IPS DF 19.7 (cell line): Measurements from ENCODE around the gene REC8.
"Not testable (repeated sequence)": the region's sequence is repeated elsewhere in the genome, so short reads cannot be mapped to it uniquely, and the experiment has no call there.

Source experiments
- DNase-seq: peaks from one replicate; pipeline ENCODE4 v3.0.0-alpha.2; 2013; ENCODE audit warnings: low read depth, low spot score

The REC8 gene

DNA sequence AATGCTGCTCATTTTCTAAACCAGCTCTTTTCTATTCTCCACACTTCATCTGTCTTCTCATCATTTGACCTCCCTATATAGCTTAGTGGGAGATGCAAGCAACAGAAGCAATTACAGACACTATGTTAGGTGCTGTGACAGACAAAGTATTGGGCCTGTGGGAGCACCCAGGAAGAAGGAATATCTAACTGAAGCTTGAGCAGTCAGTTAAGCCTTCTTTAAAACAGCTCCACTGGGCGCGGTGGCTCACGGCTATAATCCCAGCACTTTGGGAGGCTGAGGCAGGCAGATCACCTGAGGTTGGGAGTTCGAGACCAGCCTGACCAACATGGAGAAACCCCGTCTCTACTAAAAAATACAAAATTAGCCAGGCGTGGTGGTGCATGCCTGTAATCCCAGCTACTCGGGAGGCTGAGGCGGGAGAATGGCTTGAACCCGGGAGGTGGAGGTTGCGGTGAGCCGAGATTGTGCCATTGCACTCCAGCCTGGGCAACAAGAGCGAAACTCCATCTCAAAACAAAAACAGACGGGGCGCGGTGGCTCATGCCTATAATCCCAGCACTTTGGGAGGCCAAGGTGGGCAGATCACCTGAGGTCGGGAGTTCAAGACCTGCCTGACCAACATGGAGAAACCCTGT lies 31.5 kb downstream of the REC8 start:
- DNase-seq: not testable (repeated sequence)

DNA sequence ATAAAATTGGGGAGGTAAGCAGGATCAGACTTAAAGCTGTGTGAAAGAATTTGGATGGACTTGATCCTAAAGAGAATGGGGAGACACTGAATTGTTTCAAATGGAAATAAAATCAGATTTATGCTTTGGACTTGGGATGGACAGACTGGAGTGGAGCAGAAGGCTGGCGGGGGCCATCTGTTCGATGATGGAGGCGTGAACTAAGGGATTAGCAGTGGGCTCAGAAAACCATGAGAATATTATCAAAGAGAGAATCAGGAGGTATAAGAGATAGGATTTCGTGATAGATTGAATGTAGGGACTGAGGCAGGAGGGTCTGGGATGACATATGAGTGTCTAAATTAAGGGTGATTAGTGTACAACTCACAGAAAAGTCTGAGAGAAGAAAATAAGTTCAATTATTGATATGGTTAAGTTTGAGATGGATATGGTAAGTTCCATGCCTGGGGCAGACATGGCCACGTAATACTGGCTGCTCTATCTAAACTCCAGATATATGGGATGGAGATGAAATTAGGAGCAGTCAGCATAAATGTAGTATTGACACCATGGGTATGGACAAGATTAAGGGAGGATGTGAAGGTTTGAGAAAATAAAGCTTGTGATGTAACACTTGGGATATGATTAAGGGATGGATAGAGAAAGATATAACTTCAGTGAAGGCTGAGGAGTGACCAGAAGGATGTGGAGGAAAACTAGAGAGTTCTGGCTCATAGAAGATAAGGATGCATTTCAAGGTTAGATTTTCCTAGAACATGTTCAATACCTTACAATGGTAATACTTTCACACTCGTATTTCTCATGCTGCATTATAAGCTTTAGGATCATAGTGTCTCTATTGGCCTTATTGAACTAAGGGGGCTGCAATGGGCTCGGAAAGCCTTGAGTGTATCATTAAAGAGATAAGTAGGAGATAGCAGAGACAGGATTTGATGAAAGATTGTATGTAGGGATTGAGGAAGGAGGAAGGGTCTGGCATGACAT lies 32.6 kb downstream of the REC8 start:
- no peak for DNase-seq

DNA sequence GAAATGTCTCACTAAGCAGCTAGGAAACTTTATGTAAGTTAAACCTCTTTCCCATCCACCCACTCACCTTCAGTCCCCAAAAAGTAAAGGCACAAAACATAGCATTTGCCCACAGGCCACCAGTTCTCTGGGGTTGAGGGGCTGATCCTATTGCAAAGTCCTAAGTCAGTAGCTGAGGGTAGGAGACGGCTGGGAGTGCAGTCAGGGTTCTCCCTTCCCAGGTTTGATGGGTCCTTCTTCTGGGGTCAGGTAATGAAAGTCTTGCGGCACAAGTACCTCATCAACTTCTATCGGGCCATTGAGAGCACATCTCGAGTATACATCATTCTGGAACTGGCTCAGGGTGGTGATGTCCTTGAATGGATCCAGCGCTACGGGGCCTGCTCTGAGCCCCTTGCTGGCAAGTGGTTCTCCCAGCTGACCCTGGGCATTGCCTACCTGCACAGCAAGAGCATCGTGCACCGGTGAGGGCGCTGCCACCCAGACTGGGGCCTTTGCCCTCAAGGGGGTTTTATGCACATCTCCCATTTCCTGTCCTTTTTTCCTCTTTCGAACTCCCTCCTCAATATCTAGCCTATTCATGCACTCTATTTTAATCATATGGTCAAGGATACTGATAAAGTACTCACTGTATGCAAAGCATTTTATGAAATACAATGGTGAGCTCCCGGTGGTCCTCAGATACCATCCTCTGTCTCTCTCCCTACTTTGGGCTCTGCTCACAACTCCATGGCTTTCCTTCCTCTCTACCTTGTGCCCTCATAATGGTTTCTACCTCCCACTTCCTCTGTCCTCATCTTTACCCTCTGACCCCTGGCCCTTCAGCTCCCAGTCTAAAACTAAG lies 34.6 kb downstream of the REC8 start:
- DNase-seq: no peak

DNA sequence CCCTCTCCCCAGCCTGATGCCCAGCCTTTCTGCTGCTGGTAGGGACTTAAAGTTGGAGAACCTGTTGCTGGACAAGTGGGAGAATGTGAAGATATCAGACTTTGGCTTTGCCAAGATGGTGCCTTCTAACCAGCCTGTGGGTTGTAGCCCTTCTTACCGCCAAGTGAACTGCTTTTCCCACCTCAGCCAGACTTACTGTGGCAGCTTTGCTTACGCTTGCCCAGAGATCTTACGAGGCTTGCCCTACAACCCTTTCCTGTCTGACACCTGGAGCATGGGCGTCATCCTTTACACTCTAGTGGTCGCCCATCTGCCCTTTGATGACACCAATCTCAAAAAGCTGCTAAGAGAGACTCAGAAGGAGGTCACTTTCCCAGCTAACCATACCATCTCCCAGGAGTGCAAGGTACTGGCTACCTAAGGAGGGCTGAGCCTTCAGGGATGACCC lies 35.2 kb downstream of the REC8 start:
- DNase-seq: no peak

DNA sequence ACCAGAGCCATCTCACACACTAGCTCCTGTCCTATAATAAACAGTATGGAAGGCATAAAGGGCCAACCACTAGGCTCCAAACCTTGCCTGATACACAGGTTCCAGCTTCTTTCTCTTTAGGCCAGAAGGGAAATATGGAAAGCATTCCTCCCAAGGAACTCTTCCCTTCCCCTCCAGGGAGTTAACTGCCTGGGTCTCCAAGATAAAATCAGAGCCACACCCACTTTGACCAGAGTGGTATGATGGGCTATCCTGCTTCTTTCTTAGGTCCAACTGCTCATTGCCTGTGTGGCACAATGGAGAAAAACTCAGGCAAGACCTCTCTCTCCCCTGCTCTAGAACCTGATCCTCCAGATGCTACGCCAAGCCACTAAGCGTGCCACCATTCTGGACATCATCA lies 35.7 kb downstream of the REC8 start:
- DNase-seq: no peak

DNA sequence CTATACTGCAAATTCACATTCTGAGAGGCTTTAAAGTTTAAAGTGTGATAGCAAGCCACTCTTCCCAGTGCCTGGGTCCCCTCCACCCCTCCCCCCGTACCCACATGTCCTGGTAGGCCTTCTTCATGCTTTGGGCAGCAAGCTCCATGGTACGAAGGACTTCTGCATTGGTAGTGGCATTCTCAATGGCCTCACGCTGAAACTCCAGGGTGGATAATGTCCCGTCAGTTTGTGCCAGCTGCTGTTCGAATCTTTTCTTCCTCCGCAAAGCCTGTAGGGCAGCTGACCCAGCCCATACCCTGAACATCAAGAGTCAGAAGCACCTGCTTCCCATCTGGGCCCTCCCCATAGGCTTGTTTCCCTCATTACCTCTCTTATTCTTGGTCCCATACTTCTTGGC lies 39.4 kb downstream of the REC8 start:
- no peak for DNase-seq

DNA sequence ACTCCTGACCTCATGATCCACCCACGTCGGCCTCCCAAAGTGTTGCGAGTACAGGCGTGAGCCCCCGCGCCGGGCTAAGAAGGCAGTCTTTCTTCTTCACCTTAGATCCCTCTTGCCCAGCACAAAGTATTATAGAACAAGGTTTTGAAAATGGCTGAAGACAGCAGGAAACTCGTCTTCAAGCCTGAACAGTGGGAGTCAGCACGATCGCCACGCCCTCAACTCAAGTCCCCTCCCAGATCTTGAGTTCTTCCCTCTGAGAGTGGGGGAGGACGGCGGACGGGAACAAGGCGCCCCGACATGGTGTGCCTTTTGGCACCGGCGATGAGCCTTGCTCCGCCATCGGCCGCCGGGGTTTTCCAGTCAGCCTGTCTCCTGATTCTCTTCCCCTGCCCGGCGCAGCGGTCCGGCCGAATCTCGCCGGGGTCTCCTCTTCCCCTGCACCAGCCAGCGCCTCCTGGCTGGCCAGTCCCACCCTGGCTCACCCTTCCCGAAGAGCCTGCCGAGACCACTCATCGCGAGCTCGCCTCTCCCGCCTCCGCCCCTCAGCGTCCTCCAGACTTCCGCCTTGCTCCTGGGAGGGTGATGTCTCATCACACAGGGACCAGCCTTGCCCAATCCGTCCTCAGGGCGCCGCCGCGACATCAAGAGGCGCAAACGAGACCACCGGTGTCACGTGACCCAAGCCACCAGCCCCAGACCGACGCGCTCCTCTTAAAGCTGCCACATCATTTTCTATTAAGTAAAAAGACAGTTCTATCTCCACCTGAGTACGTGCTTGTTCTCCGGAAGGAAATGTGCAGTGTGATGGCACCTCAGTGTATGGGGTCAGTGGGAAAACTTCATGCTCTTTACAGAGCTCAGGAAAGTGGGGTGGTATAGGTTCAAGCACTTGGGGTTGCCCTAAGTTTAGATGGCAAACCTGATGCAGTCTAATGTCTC lies 41.3 kb downstream of the REC8 start, which contains the start of gene CHMP4A:
Gene CHMP4A (minus strand): TSS at position 565 of the 942 bp plus-strand sequence. CDS start 49 bp downstream, at position 516.
- peak; percentile 93 for DNase-seq

DNA sequence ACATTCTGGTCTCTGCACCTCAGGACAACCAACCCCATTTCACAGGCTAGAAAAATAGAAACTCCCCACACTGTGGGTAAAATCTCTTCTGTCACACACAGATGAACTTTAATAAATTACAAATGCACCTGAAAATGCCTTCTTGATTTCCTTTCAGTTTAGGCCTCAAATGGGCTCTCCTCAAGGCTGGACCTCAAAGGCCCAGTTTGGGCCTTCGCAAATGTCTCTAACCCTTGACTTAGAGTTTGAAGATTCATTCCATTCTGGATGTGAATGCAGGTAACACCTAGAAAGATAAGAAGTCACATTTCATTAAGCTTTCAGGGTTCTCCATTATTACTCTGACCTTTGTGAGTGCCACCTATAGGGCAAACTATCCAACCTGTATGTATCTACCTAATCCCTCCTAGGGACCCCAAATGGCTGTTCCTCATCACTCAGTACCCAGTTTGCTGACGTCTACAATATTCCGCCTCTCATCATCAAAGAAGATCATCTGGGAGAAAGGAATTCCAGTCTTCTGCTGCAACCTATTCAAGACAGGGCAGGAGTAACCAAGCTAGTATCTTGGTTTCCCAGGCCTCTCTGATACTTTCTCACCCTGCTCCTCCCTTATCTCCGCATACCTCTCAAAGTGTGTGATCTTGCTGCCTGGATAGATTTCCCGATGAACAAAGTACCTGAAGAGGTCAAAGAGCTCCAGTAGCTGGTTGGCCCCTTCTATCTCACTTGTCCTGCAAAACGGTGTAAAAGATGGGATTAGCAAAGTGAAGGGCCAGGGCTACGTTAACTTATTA lies 42.2 kb downstream of the REC8 start:
- no peak for DNase-seq

DNA sequence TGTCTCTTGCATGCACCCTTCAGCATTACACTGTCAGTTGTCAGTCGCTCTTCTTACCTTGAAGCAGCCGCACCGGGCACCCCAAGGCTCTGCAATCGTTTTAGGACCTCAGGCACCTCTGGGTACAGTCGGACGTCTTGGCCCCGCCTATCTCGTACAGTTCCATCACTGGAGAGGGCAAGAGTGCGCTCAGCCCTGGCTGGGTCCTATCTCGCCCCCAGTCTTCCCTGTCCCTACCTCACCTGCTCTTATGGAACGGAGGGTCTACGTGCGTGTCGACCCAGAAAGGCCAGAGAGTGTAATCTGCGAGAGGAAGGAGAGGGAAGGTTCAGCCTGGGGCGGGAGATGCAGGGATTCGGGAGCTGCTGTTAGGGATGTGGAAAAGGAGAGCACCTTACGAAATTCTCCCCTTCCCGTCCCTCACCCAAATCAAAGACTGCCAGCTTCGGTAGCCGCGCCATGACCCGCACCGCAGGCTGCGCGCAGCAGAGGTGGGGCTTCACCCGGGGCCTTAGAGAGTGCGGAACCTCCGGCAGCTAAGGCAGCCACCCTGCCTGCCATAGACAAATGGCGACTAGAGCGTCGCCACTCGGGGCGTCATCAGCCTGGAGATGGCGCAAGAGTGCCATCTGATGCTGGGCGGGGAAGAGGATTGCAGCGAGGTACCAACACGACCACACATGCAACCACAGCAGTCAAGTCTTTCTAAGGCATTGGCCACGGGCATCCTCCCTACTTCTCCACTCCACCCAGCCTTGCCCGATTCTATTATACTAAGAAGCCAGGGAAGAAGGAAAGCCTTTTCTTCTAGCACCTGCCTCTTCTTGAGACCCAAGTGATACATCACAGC lies 43.8 kb downstream of the REC8 start, which contains the start of gene MDP1:
Gene MDP1 (minus strand): TSS at position 572 of the 850 bp plus-strand sequence. CDS start 111 bp downstream, at position 461.
- DNase-seq: no peak

DNA sequence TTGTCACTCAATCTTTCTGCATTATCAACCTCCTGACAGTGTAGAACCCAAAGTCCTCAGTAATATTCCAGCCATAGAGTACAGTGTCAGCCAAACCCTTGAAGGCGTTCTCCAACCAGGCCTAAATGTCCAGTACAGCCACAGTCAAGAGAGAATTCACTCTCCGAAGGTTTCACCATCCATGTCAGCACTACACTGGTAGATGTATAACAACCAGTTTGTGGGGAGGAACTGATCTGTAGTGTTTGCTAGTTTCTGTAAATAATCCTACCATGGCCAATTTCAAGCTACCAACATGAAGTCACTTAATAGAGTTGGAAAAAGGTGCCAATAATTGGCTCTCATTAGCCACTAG lies 44.4 kb downstream of the REC8 start:
- DNase-seq: no peak

DNA sequence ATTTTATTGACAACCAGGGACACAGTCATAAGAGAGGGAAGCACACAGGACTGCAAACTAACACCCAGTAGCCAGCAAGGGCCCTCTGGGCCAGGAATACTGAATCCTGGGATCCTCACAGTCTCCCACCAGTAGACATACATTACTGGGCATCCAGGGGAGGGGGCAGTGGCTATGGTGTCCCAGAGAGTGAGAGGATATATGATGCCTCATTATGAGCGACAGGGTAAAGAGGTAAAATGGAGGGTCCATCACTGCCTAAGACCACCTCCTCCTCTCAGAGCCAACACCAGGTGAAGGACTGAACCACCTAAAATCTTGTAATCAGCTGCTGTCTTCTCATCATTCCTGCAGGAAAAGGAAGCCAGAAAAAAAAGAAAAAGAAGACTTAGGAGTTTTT lies 45.0 kb downstream of the REC8 start:
- DNase-seq: not testable (repeated sequence)

DNA sequence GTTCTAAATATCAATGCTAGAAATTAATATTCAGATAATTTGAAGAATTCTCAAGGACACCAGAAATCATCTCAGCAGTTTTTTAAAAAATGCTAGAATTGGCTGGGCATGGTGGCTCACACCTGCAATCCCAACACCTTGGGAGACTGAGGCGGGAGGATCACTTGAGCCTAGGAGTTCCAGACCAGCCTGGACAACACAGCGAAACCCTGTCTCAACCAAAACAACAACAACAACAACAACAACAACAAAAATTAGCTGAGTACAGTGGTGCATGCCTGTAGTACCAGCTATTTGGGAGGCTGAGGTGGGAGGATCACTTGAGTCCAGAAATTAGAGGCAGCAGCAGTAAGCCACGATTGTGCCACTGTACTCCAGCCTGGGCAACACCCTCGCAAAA lies 47.2 kb downstream of the REC8 start:
- no peak for DNase-seq

DNA sequence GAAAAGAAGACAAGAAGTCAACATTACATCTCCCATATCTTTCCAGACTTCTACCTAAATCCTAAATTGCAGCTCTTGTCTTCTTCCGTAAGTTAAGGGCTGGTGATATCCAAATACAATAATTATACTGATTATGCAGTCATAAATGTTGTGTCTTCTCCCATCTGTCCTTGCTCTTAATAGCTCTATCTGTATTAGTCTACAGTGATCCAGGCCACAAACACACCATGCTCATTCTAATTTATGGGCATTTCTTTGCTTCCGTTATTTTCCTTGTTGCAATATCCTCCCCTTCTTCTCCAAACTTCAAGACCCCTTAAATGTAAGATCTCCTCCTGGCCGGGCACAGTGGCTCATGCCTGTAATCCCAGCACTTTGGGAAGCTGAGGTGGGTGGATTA lies 47.6 kb downstream of the REC8 start:
- DNase-seq: no peak

DNA sequence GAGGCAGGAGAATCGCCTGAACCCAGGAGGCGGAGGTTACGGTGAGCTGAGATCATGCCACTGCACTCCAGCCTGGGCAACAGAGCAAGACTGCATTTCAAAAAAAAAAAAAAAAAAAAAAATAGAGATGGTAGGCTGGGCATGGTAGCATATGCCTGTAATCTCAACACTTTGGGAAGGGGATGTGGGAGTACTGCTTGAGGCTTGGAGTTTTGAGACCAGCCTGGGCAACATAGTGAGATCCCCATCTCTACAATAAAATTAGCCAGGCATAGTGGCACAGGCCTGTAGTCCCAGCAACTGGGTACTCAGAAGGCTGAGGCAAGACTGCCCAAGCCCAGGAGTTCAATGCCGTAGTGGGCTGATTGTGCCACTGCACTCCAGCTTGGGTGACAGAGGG lies 51.1 kb downstream of the REC8 start:
- not testable (repeated sequence) for DNase-seq

DNA sequence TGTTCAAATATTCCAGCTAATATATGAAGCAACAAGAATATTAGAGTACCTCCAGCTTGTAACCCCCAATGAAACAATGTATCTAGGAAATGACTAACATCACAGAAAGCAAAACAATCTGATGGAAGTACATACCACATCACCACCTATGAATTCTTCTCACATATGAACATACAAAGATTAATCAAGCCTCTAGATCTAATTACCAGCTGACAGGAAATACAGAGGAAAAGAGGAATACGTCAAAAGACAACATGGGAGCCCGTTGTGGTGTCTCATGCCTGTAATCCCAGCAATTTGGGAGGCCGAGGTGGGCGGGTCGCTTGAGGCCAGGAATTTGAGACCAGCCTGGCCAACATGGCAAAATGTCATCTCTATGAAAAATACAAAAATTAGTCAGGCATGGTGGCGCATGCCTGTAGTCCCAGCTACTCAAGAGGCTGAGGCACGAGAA lies 52.8 kb downstream of the REC8 start:
- no peak for DNase-seq

DNA sequence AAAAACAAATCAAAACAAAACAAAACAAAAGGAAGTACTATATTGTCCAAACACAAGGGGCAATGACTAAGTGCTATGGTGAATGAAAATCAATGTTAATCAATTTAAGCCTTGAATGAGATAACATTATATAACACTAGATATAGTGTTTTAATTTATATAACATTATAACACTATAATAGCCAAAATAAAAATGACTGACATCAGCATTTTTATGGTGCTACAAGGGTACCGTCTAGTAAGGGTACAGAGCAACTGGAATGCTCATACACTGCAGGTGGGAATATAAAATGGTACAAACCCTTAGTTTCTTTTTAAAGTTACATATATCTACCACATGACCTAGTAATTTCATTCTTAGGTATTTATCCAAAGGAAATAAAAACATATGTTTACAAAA lies 54.6 kb downstream of the REC8 start:
- no peak for DNase-seq

DNA sequence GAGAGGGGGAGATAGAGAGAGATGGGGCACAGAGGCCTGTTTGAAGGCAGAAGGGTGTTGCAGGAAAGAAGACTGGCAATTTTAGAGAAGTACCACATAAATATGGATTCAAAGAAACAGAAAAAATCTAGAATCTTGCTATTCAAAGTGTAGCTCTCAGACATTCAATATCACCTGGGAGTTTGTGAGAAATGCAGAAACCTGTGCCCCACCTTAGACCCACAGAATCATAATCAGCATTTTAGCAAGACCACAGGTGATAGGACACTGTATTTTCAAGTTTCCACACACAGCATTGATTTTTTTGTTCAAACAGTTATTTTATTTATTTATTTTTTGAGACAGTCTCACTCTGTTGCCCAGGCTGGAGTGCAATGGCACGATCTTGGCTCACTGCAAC lies 57.0 kb downstream of the REC8 start:
- no peak for DNase-seq
